Heart left ventricle (tissue), 13 donors: Measurements from ENCODE around the gene EEIG1.

Experiments
- POLR2A ChIP-seq, 2 donors: fragments of 450-650 bp; IDR thresholded peaks; one replicate each; pipeline ENCODE4 v1.6.1; 2017; ENCODE audit warnings: antibody characterized with exemption in 2 of 2, mild to moderate bottlenecking in 2 of 2, moderate library complexity in 2 of 2
- TF ChIP-seq, protein P1 (sequence below), 12 donors: fragments of 200-600 bp; sonication (generic) in 4 of 12; IDR thresholded peaks; one replicate each; pipeline versions ENCODE4 v1.5.0 to v1.8.0; 2018 to 2022; ENCODE audit warnings: antibody characterized with exemption in 12 of 12, mild to moderate bottlenecking in 5 of 12
- donor health status: ischemic (EF 13 %, LVEDD 7.1; RV severe dilation, severe dysfunction).
- donor health status: DM: no; HTN: yes; CAD: no.
- donor health status: DM: no; HTN: no; CAD: no.
- donor health status: ischemic (EF 25% LVEDD 6.9; RV normal size, moderate dysfunction).
- donor health status: ischemic (EF 25% LVEDD 5.7; RV mildly dilated, moderate dysfunction).
- donor health status: ischemic (EF 35%, LVEDD 5.7; RV mildly dilated, moderate dysfunction).
- donor health status: nonischemic (EF 11% LVEDD 7.7; RV severe dilation, severe dysfunction).
- donor health status: DM: yes; HTN: yes; CAD: no.
- donor health status: PGD.
- donor health status: ischemic (EF 29% LVEDD 5.4; RV normal size, mild dysfunction).
- donor health status: nonischemic (EF 23%, LVEDD 6.1; RV moderate dilation, normal function).

DNA sequence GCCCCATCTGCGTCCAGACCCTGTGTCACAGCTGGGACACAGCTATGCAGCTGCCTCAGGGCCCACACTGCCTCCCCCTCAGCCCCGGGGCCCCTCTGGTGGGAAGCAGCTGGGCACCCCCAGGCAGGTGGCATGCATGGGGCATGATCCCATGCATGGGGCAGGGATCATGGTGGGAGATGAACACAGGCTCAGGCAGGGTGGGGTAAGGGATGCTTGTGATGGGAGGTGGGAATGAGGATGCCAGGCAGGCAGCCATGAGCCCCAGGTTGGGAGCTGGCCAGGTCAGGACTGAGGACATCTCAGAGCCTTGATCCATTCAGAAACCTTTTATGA lies 19.7 kb downstream of the EEIG1 start:
- no peak for TF ChIP-seq POLR2A (IDR thresholded peaks at IDR 0.05)
- TF ChIP-seq, protein P1, sequence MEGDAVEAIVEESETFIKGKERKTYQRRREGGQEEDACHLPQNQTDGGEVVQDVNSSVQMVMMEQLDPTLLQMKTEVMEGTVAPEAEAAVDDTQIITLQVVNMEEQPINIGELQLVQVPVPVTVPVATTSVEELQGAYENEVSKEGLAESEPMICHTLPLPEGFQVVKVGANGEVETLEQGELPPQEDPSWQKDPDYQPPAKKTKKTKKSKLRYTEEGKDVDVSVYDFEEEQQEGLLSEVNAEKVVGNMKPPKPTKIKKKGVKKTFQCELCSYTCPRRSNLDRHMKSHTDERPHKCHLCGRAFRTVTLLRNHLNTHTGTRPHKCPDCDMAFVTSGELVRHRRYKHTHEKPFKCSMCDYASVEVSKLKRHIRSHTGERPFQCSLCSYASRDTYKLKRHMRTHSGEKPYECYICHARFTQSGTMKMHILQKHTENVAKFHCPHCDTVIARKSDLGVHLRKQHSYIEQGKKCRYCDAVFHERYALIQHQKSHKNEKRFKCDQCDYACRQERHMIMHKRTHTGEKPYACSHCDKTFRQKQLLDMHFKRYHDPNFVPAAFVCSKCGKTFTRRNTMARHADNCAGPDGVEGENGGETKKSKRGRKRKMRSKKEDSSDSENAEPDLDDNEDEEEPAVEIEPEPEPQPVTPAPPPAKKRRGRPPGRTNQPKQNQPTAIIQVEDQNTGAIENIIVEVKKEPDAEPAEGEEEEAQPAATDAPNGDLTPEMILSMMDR (IDR thresholded peaks at IDR 0.05), result no peak
